Uterus (tissue), 2 donors: Measurements from ENCODE around the gene CAMSAP3.

Experiments used
- CTCF ChIP-seq, 4 experiments: fragments of 200-600 bp in 2 of 4; fragments of 450-650 bp in 2 of 4; sonication (generic) in 2 of 4; IDR thresholded peaks; one replicate each; pipeline ENCODE4 v1.5.1; 2016 to 2019; ENCODE audit warnings: antibody characterized with exemption in 4 of 4, mild to moderate bottlenecking in 2 of 4, moderate library complexity in 1 of 4
- POLR2A ChIP-seq, 2 donors: fragments of 450-650 bp; IDR thresholded peaks; one replicate each; pipeline ENCODE4 v1.6.1; 2016; ENCODE audit warnings: antibody characterized with exemption in 2 of 2, mild to moderate bottlenecking in 1 of 2, moderate library complexity in 1 of 2

GRCh38 chr19:7550987-7551761 is 44.5 kb upstream of the CAMSAP3 start:
- TF ChIP-seq POLR2A (IDR thresholded peaks at IDR 0.05) (no peak), CTCF (IDR thresholded peaks at IDR 0.05) (no peak)
